GM23338 (cell line): ENCODE measurements around the gene KREMEN2. TPM values are rescaled to one million over a fixed set of nuclear protein-coding genes. Genes with fewer than 3 reads are reported as not detected.

Experiments used
- ATAC-seq: fragments of 200-7000 bp; cut with Tn5 transposase; 3 replicates; pipeline ENCODE4 v1.9.1; 2020
- DNase-seq: peaks from one replicate; pipeline ENCODE4 v3.0.0-alpha.2; 2015; ENCODE audit warnings: low spot score
- H2AFZ ChIP-seq: fragments of 200-600 bp; sonication (generic); 2 replicates; pipeline ENCODE4 v1.8.0; 2016; ENCODE audit warnings: antibody characterized with exemption, mild to moderate bottlenecking, moderate library complexity
- H3F3A ChIP-seq: fragments of 200-600 bp; sonication (generic); replicated peaks from 2 replicates; pipeline ENCODE4 v1.8.0; 2017; ENCODE audit warnings: antibody characterized with exemption, mixed run types, low read depth
- H3K27ac ChIP-seq: fragments of 200-600 bp; sonication (generic); 2 replicates; pipeline ENCODE4 v1.6.1; 2016; ENCODE audit warnings: low read depth
- H3K27me3 ChIP-seq: fragments of 200-600 bp; sonication (generic); 2 replicates; pipeline ENCODE4 v1.8.0; 2016; ENCODE audit warnings: mild to moderate bottlenecking, mixed run types, moderate library complexity; ENCODE audit not compliant: insufficient read depth
- H3K36me3 ChIP-seq: fragments of 200-600 bp; sonication (generic); 2 replicates; pipeline ENCODE4 v1.8.0; 2016; ENCODE audit warnings: mild to moderate bottlenecking; ENCODE audit not compliant: insufficient read depth
- H3K4me1 ChIP-seq: fragments of 200-600 bp; sonication (generic); 2 replicates; pipeline ENCODE4 v1.8.0; 2016; ENCODE audit warnings: mild to moderate bottlenecking, moderate library complexity; ENCODE audit not compliant: insufficient read depth
- H3K4me2 ChIP-seq: fragments of 200-600 bp; sonication (generic); 2 replicates; pipeline ENCODE4 v1.7.1; 2017; ENCODE audit warnings: mixed run types
- H3K4me3 ChIP-seq: fragments of 200-600 bp; sonication (generic); 2 replicates; pipeline ENCODE4 v1.6.1; 2016; ENCODE audit warnings: mixed run types
- H3K79me2 ChIP-seq: fragments of 200-600 bp; sonication (generic); replicated peaks from 2 replicates; pipeline ENCODE4 v1.8.0; 2017; ENCODE audit warnings: mild to moderate bottlenecking; ENCODE audit not compliant: insufficient read depth
- H3K9me2 ChIP-seq: fragments of 200-600 bp; sonication (generic); 2 replicates; pipeline ENCODE4 v1.8.0; 2017; ENCODE audit not compliant: insufficient read depth
- H4K20me1 ChIP-seq: fragments of 200-600 bp; sonication (generic); replicated peaks from 2 replicates; pipeline ENCODE4 v1.8.0; 2017; ENCODE audit warnings: mild to moderate bottlenecking; ENCODE audit not compliant: insufficient read depth
- H3K27ac Mint-ChIP-seq: 2 replicates; pipeline ENCODE4 v1.8.0; 2020; ENCODE audit warnings: inconsistent platforms, mild to moderate bottlenecking, moderate library complexity, mixed read lengths
- H3K27me3 Mint-ChIP-seq: 3 replicates; pipeline ENCODE4 v1.8.0; 2022; ENCODE audit warnings: low read depth, mild to moderate bottlenecking, moderate library complexity, mixed read lengths, inconsistent platforms; ENCODE audit not compliant: insufficient read depth, poor library complexity
- H3K36me3 Mint-ChIP-seq: 3 replicates; pipeline ENCODE4 v1.8.0; 2021; ENCODE audit warnings: low read depth, mild to moderate bottlenecking, inconsistent platforms, moderate library complexity, mixed read lengths
- H3K4me1 Mint-ChIP-seq: 3 replicates; pipeline ENCODE4 v1.8.0; 2020; ENCODE audit warnings: mild to moderate bottlenecking, inconsistent platforms, mixed read lengths
- H3K4me3 Mint-ChIP-seq: 3 replicates; pipeline ENCODE4 v1.8.0; 2021; ENCODE audit warnings: moderate library complexity, mild to moderate bottlenecking, inconsistent platforms, mixed read lengths
- H3K9me3 Mint-ChIP-seq: 3 replicates; pipeline ENCODE4 v1.8.0; 2020; ENCODE audit warnings: moderate library complexity, mild to moderate bottlenecking, inconsistent platforms, mixed read lengths
- CREB1 ChIP-seq: fragments of 250-450 bp; sonication (Bioruptor Pico); IDR thresholded peaks from 2 replicates; pipeline ENCODE4 v1.5.0; 2020; ENCODE audit warnings: low read depth, mild to moderate bottlenecking, moderate library complexity
- EZH2 ChIP-seq: fragments of 200-600 bp; sonication (generic); IDR thresholded peaks from one replicate; pipeline ENCODE4 v1.8.0; 2017; ENCODE audit warnings: antibody characterized with exemption, mild to moderate bottlenecking, low read depth; ENCODE audit not compliant: unreplicated experiment
- EZH2phosphoT487 ChIP-seq: fragments of 200-600 bp; sonication (generic); IDR thresholded peaks from one replicate; pipeline ENCODE4 v1.8.1; 2018; ENCODE audit warnings: antibody characterized with exemption; ENCODE audit not compliant: unreplicated experiment
- JUNB ChIP-seq: IDR thresholded peaks from one replicate; pipeline ENCODE4 v1.6.1; 2016; ENCODE audit warnings: antibody characterized with exemption; ENCODE audit not compliant: unreplicated experiment
- NANOG ChIP-seq: IDR thresholded peaks from 2 replicates; pipeline ENCODE4 v1.6.1; 2016; ENCODE audit warnings: antibody characterized with exemption, borderline replicate concordance
- POLR2AphosphoS5 ChIP-seq: IDR thresholded peaks from 2 replicates; pipeline ENCODE4 v1.6.1; 2016; ENCODE audit warnings: antibody characterized with exemption, low read depth
- STAT1 ChIP-seq: IDR thresholded peaks from one replicate; pipeline ENCODE4 v1.6.1; 2016; ENCODE audit warnings: antibody characterized with exemption; ENCODE audit not compliant: unreplicated experiment
- ZNF114 ChIP-seq: fragments of 250-450 bp; sonication (Bioruptor Pico); IDR thresholded peaks from 2 replicates; pipeline ENCODE4 v1.5.0; 2020; ENCODE audit warnings: mild to moderate bottlenecking, moderate library complexity
- ZNF331 ChIP-seq: fragments of 250-450 bp; sonication (Bioruptor Pico); IDR thresholded peaks from 2 replicates; pipeline ENCODE4 v1.5.0; 2020; ENCODE audit warnings: low read depth, mild to moderate bottlenecking, moderate library complexity
- polyA plus RNA-seq: library from polyadenylated mRNA; unstranded; fragments of >200 nt; fragmentation: Nextera tagmentation; extraction: Ambion mirVana; gene quantifications from 2 replicates; pipeline ENCODE4 v1.2.1, GENCODE V29; 2016
- total RNA-seq: library from RNA; depleted of rRNA; stranded (reverse); fragments of >200 nt; shearing (Covaris generic); gene quantifications from 2 replicates; pipeline ENCODE4 v1.2.3, GENCODE V29; 2014
- TF ChIP-seq, protein P1 (sequence below): IDR thresholded peaks from one replicate; pipeline ENCODE4 v1.6.1; 2018; ENCODE audit warnings: antibody characterized with exemption; ENCODE audit not compliant: unreplicated experiment
- TF ChIP-seq, protein P2 (sequence below), 2 experiments: fragments of 200-600 bp in 1 of 2; sonication (generic) in 1 of 2; conservative IDR thresholded peaks; 2 replicates each; pipeline versions ENCODE4 v1.5.1 to v1.6.1; 2016 to 2017; ENCODE audit warnings: antibody characterized with exemption in 2 of 2, low read depth in 2 of 2, mild to moderate bottlenecking in 2 of 2, moderate library complexity in 1 of 2
- TF ChIP-seq, protein P3 (sequence below): fragments of 250-450 bp; sonication (Bioruptor Pico); IDR thresholded peaks from 2 replicates; pipeline ENCODE4 v1.5.0; 2020; ENCODE audit warnings: mild to moderate bottlenecking, moderate library complexity
- TF ChIP-seq, protein P4 (sequence below): IDR thresholded peaks from 2 replicates; pipeline ENCODE4 v1.6.1; 2016; ENCODE audit warnings: antibody characterized with exemption

KREMEN2 gene
- total and polyA plus RNA-seq, 2 experiments from 2014 or later: 4.9 to 16.1 TPM

DNA sequence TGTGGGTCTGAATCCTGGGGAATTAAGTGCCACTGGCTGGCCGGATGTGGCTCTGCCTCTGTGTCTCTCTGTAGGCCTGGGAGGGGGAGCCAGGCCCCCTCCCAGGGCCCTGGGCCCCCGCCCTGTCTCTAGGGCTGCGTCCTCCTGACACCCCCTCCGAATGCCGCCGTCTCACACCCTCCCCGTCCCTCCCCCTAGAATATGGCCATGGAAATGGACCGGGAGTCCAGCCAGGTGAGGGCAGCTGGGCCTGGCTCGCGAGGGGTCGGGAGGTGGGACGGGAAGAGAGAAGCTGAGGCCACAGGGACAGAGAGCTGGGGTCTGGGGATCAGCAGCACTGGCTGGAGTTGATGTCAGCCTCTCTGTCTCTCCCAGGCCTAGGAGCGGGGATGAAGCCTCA lies 32.2 kb downstream of the KREMEN2 start:
- H2AFZ ChIP-seq: no peak overlapping the region
- H3K79me2 ChIP-seq: no peaks in the 10 kb centered on the region
- H3K27ac ChIP-seq: no peak overlapping the region
- peaks cover 13% of the 10 kb centered on the region; the same call in 2 of the 3 replicates for H3K4me1 Mint-ChIP-seq
- no peaks in the 10 kb centered on the region for H4K20me1 ChIP-seq
- no peak for ATAC-seq
- no peaks in the 10 kb centered on the region for H3K9me2 ChIP-seq
- peaks cover 13% of the 10 kb centered on the region; the same call in 1 of the 2 replicates for H3K4me1 ChIP-seq
- TF ChIP-seq EZH2: no peak
- TF ChIP-seq, protein P1, sequence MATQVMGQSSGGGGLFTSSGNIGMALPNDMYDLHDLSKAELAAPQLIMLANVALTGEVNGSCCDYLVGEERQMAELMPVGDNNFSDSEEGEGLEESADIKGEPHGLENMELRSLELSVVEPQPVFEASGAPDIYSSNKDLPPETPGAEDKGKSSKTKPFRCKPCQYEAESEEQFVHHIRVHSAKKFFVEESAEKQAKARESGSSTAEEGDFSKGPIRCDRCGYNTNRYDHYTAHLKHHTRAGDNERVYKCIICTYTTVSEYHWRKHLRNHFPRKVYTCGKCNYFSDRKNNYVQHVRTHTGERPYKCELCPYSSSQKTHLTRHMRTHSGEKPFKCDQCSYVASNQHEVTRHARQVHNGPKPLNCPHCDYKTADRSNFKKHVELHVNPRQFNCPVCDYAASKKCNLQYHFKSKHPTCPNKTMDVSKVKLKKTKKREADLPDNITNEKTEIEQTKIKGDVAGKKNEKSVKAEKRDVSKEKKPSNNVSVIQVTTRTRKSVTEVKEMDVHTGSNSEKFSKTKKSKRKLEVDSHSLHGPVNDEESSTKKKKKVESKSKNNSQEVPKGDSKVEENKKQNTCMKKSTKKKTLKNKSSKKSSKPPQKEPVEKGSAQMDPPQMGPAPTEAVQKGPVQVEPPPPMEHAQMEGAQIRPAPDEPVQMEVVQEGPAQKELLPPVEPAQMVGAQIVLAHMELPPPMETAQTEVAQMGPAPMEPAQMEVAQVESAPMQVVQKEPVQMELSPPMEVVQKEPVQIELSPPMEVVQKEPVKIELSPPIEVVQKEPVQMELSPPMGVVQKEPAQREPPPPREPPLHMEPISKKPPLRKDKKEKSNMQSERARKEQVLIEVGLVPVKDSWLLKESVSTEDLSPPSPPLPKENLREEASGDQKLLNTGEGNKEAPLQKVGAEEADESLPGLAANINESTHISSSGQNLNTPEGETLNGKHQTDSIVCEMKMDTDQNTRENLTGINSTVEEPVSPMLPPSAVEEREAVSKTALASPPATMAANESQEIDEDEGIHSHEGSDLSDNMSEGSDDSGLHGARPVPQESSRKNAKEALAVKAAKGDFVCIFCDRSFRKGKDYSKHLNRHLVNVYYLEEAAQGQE: no peak
- TF ChIP-seq POLR2AphosphoS5: no peak
- no peak for TF ChIP-seq STAT1
- TF ChIP-seq EZH2phosphoT487: no peak
- TF ChIP-seq, protein P2, sequence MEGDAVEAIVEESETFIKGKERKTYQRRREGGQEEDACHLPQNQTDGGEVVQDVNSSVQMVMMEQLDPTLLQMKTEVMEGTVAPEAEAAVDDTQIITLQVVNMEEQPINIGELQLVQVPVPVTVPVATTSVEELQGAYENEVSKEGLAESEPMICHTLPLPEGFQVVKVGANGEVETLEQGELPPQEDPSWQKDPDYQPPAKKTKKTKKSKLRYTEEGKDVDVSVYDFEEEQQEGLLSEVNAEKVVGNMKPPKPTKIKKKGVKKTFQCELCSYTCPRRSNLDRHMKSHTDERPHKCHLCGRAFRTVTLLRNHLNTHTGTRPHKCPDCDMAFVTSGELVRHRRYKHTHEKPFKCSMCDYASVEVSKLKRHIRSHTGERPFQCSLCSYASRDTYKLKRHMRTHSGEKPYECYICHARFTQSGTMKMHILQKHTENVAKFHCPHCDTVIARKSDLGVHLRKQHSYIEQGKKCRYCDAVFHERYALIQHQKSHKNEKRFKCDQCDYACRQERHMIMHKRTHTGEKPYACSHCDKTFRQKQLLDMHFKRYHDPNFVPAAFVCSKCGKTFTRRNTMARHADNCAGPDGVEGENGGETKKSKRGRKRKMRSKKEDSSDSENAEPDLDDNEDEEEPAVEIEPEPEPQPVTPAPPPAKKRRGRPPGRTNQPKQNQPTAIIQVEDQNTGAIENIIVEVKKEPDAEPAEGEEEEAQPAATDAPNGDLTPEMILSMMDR (conservative IDR thresholded peaks at IDR 0.05; ENCODE audit: low read depth in 2 of 2): no peak
- no peak for TF ChIP-seq ZNF114 (CRISPR knock-in tag)
- TF ChIP-seq, protein P3, sequence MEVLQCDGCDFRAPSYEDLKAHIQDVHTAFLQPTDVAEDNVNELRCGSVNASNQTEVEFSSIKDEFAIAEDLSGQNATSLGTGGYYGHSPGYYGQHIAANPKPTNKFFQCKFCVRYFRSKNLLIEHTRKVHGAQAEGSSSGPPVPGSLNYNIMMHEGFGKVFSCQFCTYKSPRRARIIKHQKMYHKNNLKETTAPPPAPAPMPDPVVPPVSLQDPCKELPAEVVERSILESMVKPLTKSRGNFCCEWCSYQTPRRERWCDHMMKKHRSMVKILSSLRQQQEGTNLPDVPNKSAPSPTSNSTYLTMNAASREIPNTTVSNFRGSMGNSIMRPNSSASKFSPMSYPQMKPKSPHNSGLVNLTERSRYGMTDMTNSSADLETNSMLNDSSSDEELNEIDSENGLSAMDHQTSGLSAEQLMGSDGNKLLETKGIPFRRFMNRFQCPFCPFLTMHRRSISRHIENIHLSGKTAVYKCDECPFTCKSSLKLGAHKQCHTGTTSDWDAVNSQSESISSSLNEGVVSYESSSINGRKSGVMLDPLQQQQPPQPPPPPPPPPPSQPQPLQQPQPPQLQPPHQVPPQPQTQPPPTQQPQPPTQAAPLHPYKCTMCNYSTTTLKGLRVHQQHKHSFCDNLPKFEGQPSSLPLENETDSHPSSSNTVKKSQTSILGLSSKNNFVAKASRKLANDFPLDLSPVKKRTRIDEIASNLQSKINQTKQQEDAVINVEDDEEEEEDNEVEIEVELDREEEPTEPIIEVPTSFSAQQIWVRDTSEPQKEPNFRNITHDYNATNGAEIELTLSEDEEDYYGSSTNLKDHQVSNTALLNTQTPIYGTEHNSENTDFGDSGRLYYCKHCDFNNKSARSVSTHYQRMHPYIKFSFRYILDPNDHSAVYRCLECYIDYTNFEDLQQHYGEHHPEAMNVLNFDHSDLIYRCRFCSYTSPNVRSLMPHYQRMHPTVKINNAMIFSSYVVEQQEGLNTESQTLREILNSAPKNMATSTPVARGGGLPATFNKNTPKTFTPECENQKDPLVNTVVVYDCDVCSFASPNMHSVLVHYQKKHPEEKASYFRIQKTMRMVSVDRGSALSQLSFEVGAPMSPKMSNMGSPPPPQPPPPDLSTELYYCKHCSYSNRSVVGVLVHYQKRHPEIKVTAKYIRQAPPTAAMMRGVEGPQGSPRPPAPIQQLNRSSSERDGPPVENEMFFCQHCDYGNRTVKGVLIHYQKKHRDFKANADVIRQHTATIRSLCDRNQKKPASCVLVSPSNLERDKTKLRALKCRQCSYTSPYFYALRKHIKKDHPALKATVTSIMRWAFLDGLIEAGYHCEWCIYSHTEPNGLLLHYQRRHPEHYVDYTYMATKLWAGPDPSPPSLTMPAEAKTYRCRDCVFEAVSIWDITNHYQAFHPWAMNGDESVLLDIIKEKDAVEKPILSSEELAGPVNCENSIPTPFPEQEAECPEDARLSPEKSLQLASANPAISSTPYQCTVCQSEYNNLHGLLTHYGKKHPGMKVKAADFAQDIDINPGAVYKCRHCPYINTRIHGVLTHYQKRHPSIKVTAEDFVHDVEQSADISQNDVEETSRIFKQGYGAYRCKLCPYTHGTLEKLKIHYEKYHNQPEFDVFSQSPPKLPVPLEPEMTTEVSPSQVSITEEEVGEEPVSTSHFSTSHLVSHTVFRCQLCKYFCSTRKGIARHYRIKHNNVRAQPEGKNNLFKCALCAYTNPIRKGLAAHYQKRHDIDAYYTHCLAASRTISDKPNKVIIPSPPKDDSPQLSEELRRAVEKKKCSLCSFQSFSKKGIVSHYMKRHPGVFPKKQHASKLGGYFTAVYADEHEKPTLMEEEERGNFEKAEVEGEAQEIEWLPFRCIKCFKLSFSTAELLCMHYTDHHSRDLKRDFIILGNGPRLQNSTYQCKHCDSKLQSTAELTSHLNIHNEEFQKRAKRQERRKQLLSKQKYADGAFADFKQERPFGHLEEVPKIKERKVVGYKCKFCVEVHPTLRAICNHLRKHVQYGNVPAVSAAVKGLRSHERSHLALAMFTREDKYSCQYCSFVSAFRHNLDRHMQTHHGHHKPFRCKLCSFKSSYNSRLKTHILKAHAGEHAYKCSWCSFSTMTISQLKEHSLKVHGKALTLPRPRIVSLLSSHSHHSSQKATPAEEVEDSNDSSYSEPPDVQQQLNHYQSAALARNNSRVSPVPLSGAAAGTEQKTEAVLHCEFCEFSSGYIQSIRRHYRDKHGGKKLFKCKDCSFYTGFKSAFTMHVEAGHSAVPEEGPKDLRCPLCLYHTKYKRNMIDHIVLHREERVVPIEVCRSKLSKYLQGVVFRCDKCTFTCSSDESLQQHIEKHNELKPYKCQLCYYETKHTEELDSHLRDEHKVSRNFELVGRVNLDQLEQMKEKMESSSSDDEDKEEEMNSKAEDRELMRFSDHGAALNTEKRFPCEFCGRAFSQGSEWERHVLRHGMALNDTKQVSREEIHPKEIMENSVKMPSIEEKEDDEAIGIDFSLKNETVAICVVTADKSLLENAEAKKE (CRISPR knock-in tag): no peak
- TF ChIP-seq NANOG: no peak
- no peak for TF ChIP-seq JUNB
- TF ChIP-seq, protein P4, sequence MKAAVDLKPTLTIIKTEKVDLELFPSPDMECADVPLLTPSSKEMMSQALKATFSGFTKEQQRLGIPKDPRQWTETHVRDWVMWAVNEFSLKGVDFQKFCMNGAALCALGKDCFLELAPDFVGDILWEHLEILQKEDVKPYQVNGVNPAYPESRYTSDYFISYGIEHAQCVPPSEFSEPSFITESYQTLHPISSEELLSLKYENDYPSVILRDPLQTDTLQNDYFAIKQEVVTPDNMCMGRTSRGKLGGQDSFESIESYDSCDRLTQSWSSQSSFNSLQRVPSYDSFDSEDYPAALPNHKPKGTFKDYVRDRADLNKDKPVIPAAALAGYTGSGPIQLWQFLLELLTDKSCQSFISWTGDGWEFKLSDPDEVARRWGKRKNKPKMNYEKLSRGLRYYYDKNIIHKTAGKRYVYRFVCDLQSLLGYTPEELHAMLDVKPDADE: no peak
- no peak for TF ChIP-seq CREB1 (CRISPR knock-in tag)
- no peak for TF ChIP-seq ZNF331
- H3K27me3 Mint-ChIP-seq: peaks cover 7% of the 10 kb centered on the region
- no peaks in the 10 kb centered on the region for H3K36me3 Mint-ChIP-seq
- H3K4me3 ChIP-seq: no peak overlapping the region
- no peaks in the 10 kb centered on the region for H3K9me3 Mint-ChIP-seq
- no peaks in the 10 kb centered on the region for H3K36me3 ChIP-seq
- H3K4me2 ChIP-seq: no peak overlapping the region
- H3F3A ChIP-seq: no peaks in the 10 kb centered on the region
- no peak overlapping the region for H3K27ac Mint-ChIP-seq
- H3K4me3 Mint-ChIP-seq: no peak overlapping the region
- no peaks in the 10 kb centered on the region for H3K27me3 ChIP-seq
- no peak for DNase-seq
